ENCODE results near the gene DAPK1.

GRCh38 chr9:87455407-87455806 is 42.3 kb upstream of the DAPK1 start:
- TF ChIP-seq CTCF (IDR thresholded peaks at IDR 0.05) (no peak), ZFX (IDR thresholded peaks at IDR 0.05; ENCODE audit: borderline replicate concordance) (no peak)

All from 22Rv1 (cell line).